GM20431 (cell line): Measurements from ENCODE around the gene TXLNG.
"Not testable (repeated sequence)": the region's sequence is repeated elsewhere in the genome, so short reads cannot be mapped to it uniquely, and the experiment has no call there.

Source experiments
- in situ Hi-C: fragments of 300-500 bp; cut with MseI, MboI; formaldehyde crosslinking; loops from one replicate; pipeline ENCODE4 v1.15.0; 2020; ENCODE audit warnings: low sequenced_read_pairs; ENCODE audit not compliant: unreplicated experiment

Gene TXLNG

DNA sequence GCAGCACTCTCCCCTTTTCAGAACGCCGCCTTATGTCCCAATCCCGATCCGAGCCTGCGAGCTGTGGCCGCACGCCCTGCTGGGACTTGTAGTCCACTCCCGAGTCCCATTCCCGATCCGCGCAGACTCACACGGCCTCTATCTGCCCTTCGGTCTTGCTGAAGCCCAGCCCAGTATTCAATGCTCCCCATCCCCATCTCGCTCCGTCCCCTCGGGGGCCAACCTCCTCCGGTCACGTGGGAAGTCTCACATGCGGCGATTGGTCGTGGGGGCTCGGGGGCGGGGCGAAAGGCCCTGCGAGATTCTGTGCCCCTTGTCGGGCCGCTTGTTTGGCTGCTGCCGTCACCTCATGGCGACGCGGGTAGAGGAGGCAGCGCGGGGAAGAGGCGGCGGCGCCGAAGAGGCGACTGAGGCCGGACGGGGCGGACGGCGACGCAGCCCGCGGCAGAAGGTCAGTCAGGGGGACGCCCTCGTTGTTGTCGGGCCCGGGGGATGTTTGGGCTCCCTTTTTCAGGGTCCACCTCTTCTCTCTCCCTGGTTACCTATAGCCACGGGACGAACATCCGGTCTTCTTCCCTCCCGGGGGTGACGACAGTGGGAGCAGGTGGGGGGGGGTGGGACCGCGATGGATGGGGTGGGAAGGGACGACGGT, at the start of gene TXLNG:
Gene TXLNG (plus strand): TSS at position 328 of the 652 bp plus-strand sequence. CDS start 22 bp downstream, at position 350.
- in situ Hi-C loops = no loop called here

DNA sequence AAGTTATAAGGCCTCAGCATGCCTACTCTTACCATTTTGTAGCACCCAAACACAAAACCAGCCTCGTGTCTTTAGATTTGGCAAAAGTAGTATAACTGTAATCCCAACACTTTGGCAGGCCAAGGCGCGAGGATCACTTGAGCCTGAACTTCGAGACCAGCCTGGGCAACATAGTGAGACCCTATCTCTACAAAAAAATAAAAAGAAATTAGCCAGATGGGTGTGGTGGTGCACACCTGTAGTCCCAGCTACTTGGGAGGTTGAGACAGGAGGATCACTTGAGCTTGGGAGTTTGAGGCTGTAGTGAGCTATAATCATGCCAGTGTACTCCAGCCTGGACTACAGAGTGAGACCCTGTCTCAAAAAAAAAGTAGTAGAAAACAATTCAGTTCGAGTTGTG, 49.2 kb upstream of the TXLNG start:
- in situ Hi-C loops = no loop called here

- in situ Hi-C loops = no loop called here
These were observed 46.7 kb upstream of the TXLNG start for GRCh38 chrX:16739574-16739973.

- in situ Hi-C loops = no loop called here
These were observed 42.5 kb upstream of the TXLNG start for GRCh38 chrX:16743604-16744325.

DNA sequence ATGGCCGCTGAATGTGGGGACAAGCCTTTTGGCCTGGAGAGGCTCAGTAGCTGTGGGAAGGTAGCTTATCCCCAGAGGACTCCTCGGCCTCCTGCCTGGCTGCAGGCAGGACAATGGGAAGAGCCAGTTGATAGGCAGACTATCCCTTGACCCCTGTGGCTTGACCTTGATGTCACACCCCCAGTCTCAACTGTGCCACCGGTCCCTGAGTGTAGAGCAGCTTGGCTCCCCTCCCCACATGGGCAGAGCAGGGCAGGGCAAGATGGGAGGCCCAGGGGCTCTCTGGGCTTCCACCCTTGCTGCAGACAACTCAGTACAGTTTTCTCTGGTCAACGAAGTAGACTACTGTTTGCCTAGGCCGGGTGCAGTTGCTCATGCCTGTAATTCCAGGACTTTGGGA, 41.2 kb upstream of the TXLNG start:
- in situ Hi-C loops = no loop called here

DNA sequence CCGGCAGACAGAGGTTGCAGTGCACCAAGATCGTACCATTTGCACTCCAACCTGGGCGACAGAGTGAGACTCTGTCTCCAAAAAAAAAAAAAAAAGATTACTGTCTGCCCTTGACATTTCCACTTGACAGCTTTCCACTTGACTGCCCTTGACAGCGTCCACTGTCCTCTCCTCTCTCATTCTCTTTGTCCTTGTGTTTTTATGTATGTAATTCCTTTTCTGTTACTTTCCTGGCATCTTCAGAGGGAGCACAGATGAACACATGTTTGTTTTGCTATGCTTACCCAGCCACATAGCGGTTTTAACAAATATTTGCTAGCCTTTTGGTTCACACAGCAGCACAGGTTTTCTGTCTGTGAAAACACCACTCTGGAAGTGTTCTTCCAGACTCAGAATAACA, 40.6 kb upstream of the TXLNG start:
- in situ Hi-C loops = no loop called here

GRCh38 chrX:16748425-16748824, 37.8 kb upstream of the TXLNG start:
- in situ Hi-C loops = no loop called here

DNA sequence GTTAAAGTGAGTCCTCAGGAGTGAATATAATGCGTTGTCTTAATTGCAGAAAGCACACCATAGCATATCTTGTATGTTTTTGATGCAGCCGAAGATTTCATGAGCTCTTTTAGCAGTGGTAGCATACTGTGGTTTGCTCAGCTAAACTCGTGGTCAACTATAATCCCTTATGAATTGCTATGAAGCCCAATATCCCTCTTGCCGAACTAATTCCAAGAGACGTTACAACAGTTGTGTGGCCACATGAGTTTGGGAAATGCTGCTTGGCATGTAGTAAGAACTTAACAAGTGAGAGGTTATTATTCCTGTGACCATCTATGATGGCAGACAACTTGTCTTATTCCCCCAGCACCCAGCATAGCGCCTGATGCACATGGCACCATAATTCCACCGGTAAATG, 36.1 kb upstream of the TXLNG start:
- in situ Hi-C loops = no loop called here

DNA sequence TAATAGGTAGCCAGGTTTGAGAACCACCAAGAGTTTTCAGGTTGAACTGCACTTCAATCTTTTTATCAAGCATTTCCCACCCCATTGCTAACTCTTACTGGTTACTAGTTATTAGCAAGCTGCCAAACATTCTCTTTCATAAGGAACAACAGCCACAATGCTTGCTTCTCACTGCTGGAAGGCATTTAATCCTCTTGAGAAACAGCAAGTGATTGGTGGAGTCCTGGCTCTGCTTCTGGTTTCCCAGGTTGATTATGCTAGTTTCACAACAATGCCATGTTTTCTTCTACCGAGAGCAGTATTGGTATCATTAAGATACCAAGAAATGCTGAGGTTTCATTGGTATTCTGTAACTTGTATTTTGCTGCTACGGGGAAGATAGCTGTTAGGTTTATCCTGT, 32.2 kb upstream of the TXLNG start:
- in situ Hi-C loops = no loop called here

- in situ Hi-C loops = no loop called here
These were observed 29.5 kb upstream of the TXLNG start for GRCh38 chrX:16756724-16757123.

DNA sequence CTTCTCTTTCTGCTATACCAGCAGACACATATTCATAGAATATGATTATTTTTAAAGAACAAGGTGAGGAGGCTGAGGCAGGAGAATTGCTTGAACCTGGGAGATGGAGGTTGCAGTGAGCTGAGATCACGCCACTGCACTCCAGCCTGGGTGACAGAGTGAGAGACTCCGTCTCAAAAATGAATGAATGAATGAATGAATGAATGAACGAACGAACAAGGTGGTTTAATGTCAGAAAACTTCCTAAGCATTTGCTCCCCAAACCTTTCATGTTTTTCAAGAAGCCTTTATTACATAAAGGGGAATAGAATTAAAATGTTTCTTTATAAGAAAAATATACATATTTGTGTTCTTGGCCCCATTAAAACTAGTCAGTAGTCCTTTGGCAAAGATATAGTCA, 24.8 kb upstream of the TXLNG start:
- in situ Hi-C loops = not testable (repeated sequence)

- in situ Hi-C loops = no loop called here
These were observed 23.7 kb upstream of the TXLNG start for GRCh38 chrX:16762579-16762978.

DNA sequence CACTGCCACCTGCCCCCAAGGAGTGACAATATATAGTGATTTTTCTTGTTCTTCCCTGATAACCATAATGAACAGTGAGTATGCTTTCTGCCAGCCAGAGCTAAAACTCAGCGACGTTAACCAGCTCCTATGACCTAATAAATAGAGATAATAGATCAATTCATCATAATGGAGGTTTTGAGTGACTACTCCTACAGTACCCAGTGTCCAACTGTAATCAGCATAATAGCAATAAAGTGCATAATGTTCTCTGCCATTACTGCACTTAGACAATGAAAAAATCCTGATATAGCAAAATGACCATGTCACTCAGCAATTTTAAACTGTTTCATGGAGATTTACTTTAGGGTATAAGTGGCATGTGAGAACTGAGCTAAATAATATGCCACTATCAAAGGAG, 20.7 kb upstream of the TXLNG start:
- in situ Hi-C loops = no loop called here

DNA sequence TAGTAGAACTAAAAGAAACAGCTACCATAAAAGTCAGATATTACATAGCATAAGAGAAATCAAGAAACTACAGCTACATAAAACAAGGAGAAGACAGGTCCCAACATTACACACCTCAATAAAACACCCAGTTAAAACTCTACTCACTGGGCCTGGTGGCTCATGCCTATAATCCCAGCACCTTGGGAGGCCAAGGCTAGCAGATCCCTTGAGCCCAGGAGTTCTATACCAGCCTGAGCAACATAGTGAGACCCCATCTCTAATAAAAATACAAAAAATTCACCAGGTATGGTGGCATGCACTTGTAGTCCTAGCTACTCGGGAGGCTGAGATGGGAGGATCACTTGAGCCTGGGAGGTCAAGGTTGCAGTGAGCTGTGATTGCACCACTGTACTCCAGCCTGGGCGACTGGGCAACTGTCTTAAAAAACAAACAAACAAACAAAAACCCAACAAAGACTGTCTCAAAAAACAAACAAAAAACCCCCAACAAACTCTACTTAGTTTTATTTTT, 15.2 kb upstream of the TXLNG start:
- in situ Hi-C loops = no loop called here

DNA sequence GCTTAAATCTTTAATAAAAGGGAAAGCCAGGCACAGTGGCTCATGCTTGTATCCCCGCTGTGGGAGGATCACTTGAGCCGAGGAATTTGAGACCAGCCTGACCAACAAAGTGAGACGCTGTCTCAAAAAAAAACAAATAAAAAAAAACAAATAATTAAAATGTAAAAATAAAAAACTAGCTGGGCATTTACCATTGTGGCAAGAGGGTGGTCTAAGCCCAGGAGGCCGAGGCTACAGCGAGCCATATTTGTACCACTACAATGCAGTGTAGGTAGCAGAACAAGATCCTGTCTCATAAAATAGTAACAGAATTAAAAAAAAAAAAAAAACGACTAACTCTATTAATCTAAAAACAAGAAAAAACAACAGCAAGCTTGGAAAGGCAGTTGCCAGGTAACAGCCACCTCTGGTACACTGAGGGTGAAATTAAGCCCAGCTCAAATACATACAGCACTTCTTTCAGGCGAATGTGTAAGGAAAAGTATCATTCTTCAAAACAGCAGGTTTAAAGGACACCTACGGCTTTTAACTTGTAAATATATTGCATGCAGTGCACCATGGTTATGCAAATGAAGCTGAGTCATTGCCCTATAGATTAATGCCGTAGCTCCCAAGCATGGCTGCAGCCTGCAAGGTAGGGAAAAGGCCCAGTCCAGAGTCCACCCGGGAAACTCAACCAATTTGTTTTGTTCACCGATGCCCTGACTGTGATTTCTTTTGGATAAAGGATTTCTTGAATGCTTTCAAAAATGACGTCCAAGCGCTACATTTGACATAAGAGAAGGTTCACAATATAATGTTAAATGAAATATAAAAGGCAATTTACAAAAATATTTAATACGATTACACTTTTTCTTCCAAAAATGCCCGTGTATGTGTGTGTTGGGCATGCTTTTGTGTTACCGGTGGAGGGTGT, 14.5 kb upstream of the TXLNG start:
- in situ Hi-C loops = no loop called here

DNA sequence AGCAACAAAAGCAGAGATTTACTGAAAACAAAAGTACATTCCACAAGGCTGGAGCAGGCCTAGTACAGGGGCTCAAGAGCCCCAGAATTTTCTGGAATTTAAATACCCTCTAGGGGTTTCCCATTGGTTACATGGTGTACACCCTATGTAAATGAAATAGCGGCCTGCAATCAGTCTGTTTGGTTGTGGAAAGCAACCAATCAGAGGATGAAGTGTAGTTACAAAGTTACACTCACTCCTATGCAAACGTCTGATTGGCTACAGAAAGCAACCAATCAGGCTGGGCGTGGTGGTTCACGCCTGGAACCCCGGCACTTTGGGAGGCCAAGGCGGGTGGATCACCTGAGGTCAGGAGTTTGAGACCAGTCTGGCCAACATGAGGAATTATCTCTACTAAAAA, 13.8 kb upstream of the TXLNG start:
- in situ Hi-C loops = no loop called here

GRCh38 chrX:16774746-16775145, 11.5 kb upstream of the TXLNG start:
- in situ Hi-C loops = no loop called here

GRCh38 chrX:16778545-16778944, 7.7 kb upstream of the TXLNG start:
- in situ Hi-C loops = no loop called here

DNA sequence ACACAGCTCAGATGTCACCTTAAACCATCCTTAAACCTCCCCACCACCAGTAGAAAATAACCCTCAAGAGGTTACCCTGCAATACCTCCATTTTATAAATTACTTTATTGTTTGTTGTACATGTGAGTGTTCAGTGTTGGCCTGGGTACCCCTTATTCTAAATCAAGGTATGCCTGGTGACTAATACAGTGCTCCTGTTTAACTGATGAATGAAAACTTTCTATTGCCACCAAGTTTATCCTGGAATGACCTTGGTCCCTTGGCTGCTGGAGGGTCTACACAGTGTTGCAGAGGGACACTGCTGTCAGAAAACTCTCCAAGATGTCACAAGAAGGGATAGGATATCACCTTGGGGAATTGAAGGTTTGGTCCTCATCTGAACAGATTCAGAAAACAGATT, 7.3 kb upstream of the TXLNG start:
- in situ Hi-C loops = no loop called here

DNA sequence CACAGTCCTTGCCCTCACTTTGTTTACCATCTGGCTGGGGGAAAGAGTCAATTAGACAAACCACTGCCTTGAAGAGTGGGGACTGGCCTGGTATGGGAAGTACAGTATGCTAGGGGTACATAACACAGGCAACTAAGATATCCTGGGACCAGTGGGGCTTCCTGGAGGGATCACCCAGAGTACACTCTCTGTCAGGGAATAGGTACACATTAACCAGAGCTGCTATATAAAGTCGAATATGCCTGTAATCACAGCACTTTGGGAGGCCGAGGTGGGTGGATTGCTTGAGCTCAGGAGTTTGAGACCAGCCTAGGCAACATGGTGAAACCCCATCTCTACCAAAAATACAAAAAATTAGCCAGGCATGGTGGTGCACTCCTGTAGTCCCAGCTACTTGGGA, 6.5 kb upstream of the TXLNG start:
- in situ Hi-C loops = not testable (repeated sequence)

GRCh38 chrX:16783452-16783851, 2.8 kb upstream of the TXLNG start:
- in situ Hi-C loops = no loop called here
